Measurements from ENCODE around the gene CCDC154.
"Not testable (repeated sequence)": the region's sequence is repeated elsewhere in the genome, so short reads cannot be mapped to it uniquely, and the experiment has no call there.

CCDC154 gene

DNA sequence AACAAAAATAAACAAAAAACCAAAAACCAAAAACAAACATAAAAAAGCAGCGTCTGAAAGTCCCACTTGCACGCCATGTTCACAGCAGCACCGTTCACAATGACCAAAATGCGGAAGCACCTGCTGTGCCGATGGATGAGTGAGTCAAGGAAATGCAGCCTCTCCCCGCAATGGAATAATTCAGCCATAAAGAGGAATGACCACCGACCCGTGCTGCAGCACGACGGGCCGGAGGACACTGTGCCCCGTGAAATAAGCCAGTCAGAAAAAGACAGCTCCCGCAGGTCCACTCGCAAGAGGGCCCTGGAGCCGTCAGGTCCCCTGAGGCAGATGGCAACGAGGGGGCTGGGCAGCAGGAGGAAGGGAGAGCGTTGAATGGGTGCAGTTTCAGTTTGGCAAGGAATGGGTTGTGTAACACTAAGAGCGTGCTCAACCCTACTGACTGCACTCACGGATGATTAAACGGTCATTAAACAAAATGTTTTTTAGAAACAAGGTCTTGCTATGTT is 25.4 kb upstream of the CCDC154 start:
- Histone ChIP-seq H3K9me3 (ENCODE audit: control insufficient read depth, low read depth, low read length) (no peaks in the 10 kb centered on the region), H3K36me3 (ENCODE audit: control insufficient read depth, low read depth, low read length) (no peaks in the 10 kb centered on the region), H3K9ac (ENCODE audit: low read length) (no peak overlapping the region), H3K27me3 (ENCODE audit: control insufficient read depth, insufficient read depth, low read length) (peaks cover 4% of the 10 kb centered on the region), H3K4me1 (ENCODE audit: control insufficient read depth, low read depth, low read length) (peaks cover 7% of the 10 kb centered on the region), H3K27ac (ENCODE audit: low read length) (no peak overlapping the region), H3K4me3 (ENCODE audit: low read length) (no peak overlapping the region)

DNA sequence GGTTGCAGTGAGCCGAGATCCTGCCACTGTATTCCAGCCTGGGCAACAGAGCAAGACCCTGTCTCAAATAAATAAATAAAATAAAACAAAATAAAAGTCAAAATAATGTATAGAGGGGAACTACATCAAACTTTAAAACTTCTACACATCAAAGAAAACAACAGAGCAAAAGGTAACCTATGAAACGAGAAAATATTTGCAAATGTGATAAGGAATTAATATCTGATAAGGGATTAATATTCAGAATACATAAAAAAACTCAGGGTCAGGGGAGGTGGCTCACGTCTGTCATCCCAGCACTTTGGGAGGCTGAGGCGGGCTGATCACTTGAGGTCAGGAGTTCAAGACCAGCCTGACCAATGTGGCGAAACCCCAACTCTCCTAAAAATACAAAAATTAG is 24.8 kb upstream of the CCDC154 start:
- not testable (repeated sequence) for H3K9ac ChIP-seq (ENCODE audit: low read length); H3K9me3 ChIP-seq (ENCODE audit: control insufficient read depth, low read depth, low read length); H3K4me1 ChIP-seq (ENCODE audit: control insufficient read depth, low read depth, low read length); H3K4me3 ChIP-seq (ENCODE audit: low read length); H3K36me3 ChIP-seq (ENCODE audit: control insufficient read depth, low read depth, low read length); H3K27me3 ChIP-seq (ENCODE audit: control insufficient read depth, insufficient read depth, low read length); H3K27ac ChIP-seq (ENCODE audit: low read length)

DNA sequence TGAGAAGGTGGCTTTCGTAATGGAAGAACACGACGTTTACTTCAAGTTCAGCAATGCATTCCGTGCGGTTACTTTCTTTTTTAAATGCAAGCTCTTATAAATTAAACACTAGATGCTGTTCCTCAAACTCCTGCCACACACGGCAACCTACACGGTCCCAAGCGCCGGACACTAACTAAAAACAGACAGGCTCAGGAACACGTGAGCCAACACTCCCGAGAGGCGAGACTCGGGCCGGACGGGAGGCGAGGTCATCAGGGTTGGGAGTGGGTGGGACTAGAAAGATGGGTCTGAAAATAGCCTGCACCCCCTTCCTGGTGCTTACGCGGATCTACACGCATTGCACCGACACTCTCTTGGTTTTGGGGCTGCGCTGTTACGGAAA is 24.1 kb upstream of the CCDC154 start:
- Histone ChIP-seq H3K27ac (ENCODE audit: low read length) (no peak overlapping the region), H3K9me3 (ENCODE audit: control insufficient read depth, low read depth, low read length) (no peaks in the 10 kb centered on the region), H3K36me3 (ENCODE audit: control insufficient read depth, low read depth, low read length) (no peaks in the 10 kb centered on the region), H3K9ac (ENCODE audit: low read length) (no peak overlapping the region), H3K4me3 (ENCODE audit: low read length) (no peak overlapping the region), H3K27me3 (ENCODE audit: control insufficient read depth, insufficient read depth, low read length) (no peaks in the 10 kb centered on the region), H3K4me1 (ENCODE audit: control insufficient read depth, low read depth, low read length) (no peaks in the 10 kb centered on the region)

DNA sequence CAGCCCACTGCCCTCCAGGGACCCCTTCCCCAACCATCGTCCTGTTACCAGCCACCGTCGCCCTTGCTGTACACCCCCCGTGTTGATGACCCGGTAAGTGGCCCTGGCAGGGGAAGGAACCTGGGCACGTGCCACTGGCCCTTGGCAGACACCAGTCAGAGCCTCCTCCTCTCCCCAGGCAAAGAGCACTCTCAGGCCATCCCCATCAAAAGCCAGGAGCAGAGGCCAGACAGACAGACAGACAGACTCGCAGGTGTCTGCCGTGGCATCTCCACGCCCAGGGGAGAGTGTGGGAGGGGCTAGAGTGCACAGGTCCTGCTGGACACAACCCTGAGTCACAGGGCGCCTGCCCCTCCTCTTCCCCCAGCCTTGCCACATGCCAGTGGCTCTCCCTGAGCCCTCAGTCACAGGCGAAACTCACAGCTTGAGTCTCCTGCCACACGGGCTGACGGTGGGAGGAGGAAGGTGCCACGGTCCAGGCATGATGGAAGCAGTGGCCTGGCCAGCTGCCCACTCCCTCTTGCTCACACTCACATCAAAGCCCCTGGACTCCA is 22.7 kb upstream of the CCDC154 start:
- no peaks in the 10 kb centered on the region for H3K36me3 ChIP-seq (ENCODE audit: control insufficient read depth, low read depth, low read length)
- H3K27me3 ChIP-seq (ENCODE audit: control insufficient read depth, insufficient read depth, low read length), result no peaks in the 10 kb centered on the region
- no peak overlapping the region for H3K4me3 ChIP-seq (ENCODE audit: low read length)
- no peak overlapping the region for H3K27ac ChIP-seq (ENCODE audit: low read length)
- H3K9me3 ChIP-seq (ENCODE audit: control insufficient read depth, low read depth, low read length), result no peaks in the 10 kb centered on the region
- H3K9ac ChIP-seq (ENCODE audit: low read length), result no peak overlapping the region
- no peaks in the 10 kb centered on the region for H3K4me1 ChIP-seq (ENCODE audit: control insufficient read depth, low read depth, low read length)

DNA sequence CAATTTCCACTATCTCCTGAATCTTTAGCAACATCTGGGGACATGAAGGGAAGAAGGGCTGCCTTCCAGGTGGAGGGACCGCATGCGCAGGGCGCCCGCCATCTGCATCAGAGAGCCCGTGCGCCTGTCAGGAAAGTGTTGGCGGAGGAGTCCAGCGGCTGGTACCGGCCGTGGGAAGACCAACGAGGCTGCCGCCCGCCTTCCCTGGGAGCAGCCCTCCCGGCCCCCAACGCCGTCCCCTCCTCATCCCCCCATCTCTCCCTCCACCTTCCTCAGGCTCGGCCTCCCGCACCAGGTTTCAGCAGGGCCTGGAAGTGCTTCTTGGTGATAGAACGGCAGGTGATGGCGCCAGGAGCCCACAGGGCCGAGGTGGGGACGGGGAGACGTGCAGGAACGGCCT is 21.7 kb upstream of the CCDC154 start:
- Histone ChIP-seq H3K9me3 (ENCODE audit: control insufficient read depth, low read depth, low read length) (no peaks in the 10 kb centered on the region), H3K27ac (ENCODE audit: low read length) (no peak overlapping the region), H3K27me3 (ENCODE audit: control insufficient read depth, insufficient read depth, low read length) (no peaks in the 10 kb centered on the region), H3K9ac (ENCODE audit: low read length) (no peak overlapping the region), H3K4me1 (ENCODE audit: control insufficient read depth, low read depth, low read length) (no peaks in the 10 kb centered on the region), H3K4me3 (ENCODE audit: low read length) (no peak overlapping the region), H3K36me3 (ENCODE audit: control insufficient read depth, low read depth, low read length) (no peaks in the 10 kb centered on the region)

DNA sequence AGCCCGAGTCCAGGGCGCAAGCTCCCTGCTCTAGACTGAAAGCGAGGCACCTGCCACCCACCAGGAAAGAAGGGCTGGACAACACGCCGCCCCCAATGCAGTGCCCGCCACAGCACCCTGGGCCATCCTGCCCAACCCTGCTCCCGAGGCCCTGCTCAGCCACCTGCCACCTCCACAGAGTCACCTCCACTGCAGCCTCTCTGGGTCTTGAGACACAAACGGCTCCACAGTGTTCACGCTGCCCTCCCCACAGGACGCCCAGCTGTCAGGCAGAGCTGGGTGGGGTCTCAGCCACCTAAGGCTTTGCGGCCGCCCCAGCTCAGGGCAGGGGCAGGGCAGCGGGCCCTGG is 21.2 kb upstream of the CCDC154 start:
- H3K27me3 ChIP-seq (ENCODE audit: control insufficient read depth, insufficient read depth, low read length), result no peaks in the 10 kb centered on the region
- no peaks in the 10 kb centered on the region for H3K9me3 ChIP-seq (ENCODE audit: control insufficient read depth, low read depth, low read length)
- H3K9ac ChIP-seq (ENCODE audit: low read length), result no peak overlapping the region
- peaks cover 5% of the 10 kb centered on the region for H3K36me3 ChIP-seq (ENCODE audit: control insufficient read depth, low read depth, low read length)
- no peak overlapping the region for H3K4me3 ChIP-seq (ENCODE audit: low read length)
- H3K4me1 ChIP-seq (ENCODE audit: control insufficient read depth, low read depth, low read length), result no peaks in the 10 kb centered on the region
- H3K27ac ChIP-seq (ENCODE audit: low read length), result no peak overlapping the region

DNA sequence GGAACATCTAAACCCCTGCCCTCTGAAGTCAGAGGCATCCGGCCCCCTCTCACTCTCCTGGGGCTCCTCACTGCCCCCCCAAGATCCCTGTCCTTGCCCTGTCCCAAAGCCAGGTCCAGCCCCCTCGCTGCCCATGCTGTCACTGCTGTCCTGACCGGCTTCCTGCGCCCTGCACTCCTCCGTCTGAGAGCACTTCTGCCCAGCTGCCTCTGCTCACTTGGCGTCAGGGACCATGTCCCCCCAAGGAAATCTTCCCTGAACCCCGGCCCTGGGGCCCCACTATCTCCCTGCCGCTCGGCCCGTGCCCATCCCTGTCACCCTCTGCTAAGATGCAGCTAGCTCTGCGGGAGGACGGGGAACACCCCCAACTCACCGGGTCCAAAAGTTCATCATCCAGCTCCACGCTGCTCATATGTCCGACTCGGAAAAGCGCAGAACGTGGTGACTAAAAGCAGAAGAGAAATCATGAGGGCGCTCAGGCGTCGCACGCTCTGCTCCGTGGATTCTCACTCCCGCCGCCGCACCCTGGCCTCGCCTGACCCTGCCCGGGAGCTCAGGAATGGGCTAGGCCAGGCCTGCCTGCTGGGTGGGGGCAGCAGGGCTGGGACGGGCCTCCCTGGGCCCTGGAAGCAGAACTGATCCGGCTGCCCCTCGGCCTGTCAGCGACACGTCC is 20.7 kb upstream of the CCDC154 start:
- Histone ChIP-seq H3K36me3 (ENCODE audit: control insufficient read depth, low read depth, low read length) (peaks cover 10% of the 10 kb centered on the region), H3K9me3 (ENCODE audit: control insufficient read depth, low read depth, low read length) (no peaks in the 10 kb centered on the region), H3K4me1 (ENCODE audit: control insufficient read depth, low read depth, low read length) (no peaks in the 10 kb centered on the region), H3K4me3 (ENCODE audit: low read length) (no peak overlapping the region), H3K27ac (ENCODE audit: low read length) (no peak overlapping the region), H3K9ac (ENCODE audit: low read length) (no peak overlapping the region), H3K27me3 (ENCODE audit: control insufficient read depth, insufficient read depth, low read length) (no peaks in the 10 kb centered on the region)

DNA sequence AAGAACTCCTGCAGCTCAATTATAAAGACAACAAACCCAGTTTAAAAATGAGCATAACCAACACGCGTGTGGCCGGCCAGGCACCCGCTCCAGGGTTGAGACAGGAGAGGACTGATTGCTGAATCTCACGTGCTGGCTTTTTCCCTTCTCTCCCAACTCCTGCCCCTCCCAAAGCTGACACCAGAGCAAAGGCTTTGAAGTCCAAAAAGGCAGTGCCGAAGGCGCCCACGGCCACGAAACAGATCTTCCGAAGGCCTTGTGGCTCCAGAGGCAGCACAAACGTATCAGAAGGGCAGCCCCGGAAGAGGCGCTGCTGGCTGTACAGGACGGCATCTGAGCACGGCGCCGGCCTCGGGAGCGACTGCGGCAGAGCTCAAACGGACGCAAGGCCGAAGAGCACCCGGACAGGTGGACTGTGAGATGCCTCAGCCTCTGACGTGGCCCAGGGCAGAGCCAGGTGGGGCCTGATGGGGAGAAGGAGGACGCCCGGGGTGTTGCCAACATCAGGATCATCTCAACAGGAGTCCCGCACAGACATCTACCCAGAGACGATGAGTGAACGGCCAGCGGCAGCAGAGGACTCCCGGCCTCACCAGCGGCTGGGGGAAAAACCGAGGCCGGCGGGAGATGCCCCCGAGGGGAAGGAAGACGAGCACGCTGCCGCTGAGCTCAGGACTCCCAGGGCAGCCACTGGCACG is 20.0 kb upstream of the CCDC154 start:
- no peaks in the 10 kb centered on the region for H3K27me3 ChIP-seq (ENCODE audit: control insufficient read depth, insufficient read depth, low read length)
- no peak overlapping the region for H3K4me3 ChIP-seq (ENCODE audit: low read length)
- no peaks in the 10 kb centered on the region for H3K9me3 ChIP-seq (ENCODE audit: control insufficient read depth, low read depth, low read length)
- peaks cover 11% of the 10 kb centered on the region for H3K36me3 ChIP-seq (ENCODE audit: control insufficient read depth, low read depth, low read length)
- no peak overlapping the region for H3K9ac ChIP-seq (ENCODE audit: low read length)
- no peaks in the 10 kb centered on the region for H3K4me1 ChIP-seq (ENCODE audit: control insufficient read depth, low read depth, low read length)
- no peak overlapping the region for H3K27ac ChIP-seq (ENCODE audit: low read length)

DNA sequence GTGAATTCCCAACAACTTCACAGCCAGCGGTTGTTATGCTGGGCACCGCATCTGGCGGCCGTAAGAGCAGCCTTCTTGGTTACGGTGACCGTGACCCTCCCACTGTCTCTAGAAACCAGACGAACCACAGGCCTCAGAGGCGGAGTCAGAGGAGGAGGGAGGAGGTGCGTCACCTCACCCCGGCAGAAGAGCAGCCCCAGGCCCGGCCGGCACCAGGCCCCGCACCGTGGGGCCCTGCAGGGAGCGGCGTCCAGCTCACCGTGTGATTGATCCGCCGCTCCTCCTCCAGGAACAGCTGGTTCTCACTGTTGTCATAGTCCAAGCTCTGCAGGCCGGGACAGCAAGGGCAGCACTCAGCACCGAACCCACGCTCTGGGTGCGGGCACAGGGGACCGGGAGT is 16.8 kb upstream of the CCDC154 start:
- no peak overlapping the region for H3K4me3 ChIP-seq (ENCODE audit: low read length)
- no peaks in the 10 kb centered on the region for H3K4me1 ChIP-seq (ENCODE audit: control insufficient read depth, low read depth, low read length)
- H3K27me3 ChIP-seq (ENCODE audit: control insufficient read depth, insufficient read depth, low read length), result no peaks in the 10 kb centered on the region
- H3K9ac ChIP-seq (ENCODE audit: low read length), result no peak overlapping the region
- H3K9me3 ChIP-seq (ENCODE audit: control insufficient read depth, low read depth, low read length), result no peaks in the 10 kb centered on the region
- H3K36me3 ChIP-seq (ENCODE audit: control insufficient read depth, low read depth, low read length), result peaks cover 11% of the 10 kb centered on the region
- H3K27ac ChIP-seq (ENCODE audit: low read length), result no peak overlapping the region

DNA sequence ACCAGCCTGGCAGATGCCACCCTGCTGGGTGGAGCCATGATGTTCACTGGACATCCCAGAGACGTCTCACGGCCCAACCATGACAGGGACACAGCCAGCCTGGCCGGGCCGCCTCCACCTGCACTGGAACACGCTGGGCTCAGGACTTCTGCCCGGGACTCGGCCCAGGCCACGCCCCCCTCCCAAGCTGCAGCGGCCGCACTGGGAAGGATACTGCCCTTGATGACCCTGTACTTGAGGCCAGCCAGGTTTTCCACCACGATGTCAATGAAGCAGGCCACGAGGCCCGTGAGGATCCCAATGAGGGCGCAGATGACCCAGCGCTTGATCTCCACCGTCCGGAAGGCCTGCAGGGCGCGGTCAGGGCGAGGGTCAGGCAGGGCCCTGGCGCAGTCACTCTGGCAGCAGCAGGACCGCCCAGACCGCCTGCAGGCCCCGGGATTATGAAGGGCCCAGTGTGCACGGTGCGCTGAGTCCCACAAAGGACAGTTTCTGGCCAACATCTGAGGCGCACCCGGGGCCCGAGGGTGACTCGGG is 16.3 kb upstream of the CCDC154 start:
- H3K27ac ChIP-seq (ENCODE audit: low read length), result no peak overlapping the region
- no peak overlapping the region for H3K9ac ChIP-seq (ENCODE audit: low read length)
- no peak overlapping the region for H3K4me3 ChIP-seq (ENCODE audit: low read length)
- no peaks in the 10 kb centered on the region for H3K9me3 ChIP-seq (ENCODE audit: control insufficient read depth, low read depth, low read length)
- peaks cover 13% of the 10 kb centered on the region for H3K36me3 ChIP-seq (ENCODE audit: control insufficient read depth, low read depth, low read length)
- no peaks in the 10 kb centered on the region for H3K4me1 ChIP-seq (ENCODE audit: control insufficient read depth, low read depth, low read length)
- no peaks in the 10 kb centered on the region for H3K27me3 ChIP-seq (ENCODE audit: control insufficient read depth, insufficient read depth, low read length)

DNA sequence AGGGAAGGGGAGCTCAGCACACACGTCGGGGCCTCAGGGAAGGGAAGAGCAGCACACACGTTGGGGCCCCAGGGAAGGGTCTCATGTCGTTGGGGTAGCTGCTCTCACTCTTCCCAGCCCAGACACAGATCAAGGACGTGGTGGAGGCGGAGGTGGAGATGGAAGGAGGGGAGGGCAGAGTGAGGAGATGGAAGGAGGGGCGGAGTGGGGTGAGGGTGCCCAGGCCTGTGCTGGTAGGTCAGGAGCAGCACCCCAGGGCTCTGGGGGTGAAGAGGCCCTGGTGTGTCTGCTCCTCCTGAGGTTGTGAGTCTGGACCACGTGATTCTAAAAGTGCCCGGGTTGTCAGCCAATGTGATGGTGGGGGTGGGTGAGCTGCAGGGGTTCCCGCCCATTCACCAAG is 15.6 kb upstream of the CCDC154 start:
- Histone ChIP-seq H3K27ac (ENCODE audit: low read length) (no peak overlapping the region), H3K4me3 (ENCODE audit: low read length) (no peak overlapping the region), H3K9me3 (ENCODE audit: control insufficient read depth, low read depth, low read length) (no peaks in the 10 kb centered on the region), H3K36me3 (ENCODE audit: control insufficient read depth, low read depth, low read length) (peaks cover 16% of the 10 kb centered on the region), H3K27me3 (ENCODE audit: control insufficient read depth, insufficient read depth, low read length) (no peaks in the 10 kb centered on the region), H3K4me1 (ENCODE audit: control insufficient read depth, low read depth, low read length) (no peaks in the 10 kb centered on the region), H3K9ac (ENCODE audit: low read length) (no peak overlapping the region)

DNA sequence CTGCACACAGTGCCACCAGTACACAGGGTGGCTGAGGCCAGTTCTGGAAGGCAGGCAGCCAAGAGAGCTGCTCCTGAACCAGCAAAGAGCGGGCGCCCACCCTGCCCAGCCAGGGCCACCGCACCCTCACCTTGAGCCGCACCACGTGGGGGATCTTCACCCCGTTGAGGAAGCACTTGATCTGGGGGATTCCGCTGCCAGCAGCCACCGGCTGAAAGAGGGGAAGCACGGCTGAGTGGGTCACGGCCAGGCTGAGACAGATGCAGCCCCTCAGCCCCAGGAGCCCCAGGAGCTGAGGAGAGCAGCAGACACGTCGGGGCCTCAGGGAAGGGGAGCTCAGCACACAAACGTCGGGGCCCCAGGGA is 14.6 kb upstream of the CCDC154 start:
- Histone ChIP-seq H3K27ac (ENCODE audit: low read length) (no peak overlapping the region), H3K4me3 (ENCODE audit: low read length) (no peak overlapping the region), H3K9me3 (ENCODE audit: control insufficient read depth, low read depth, low read length) (no peaks in the 10 kb centered on the region), H3K9ac (ENCODE audit: low read length) (no peak overlapping the region), H3K4me1 (ENCODE audit: control insufficient read depth, low read depth, low read length) (no peaks in the 10 kb centered on the region), H3K36me3 (ENCODE audit: control insufficient read depth, low read depth, low read length) (peaks cover 23% of the 10 kb centered on the region), H3K27me3 (ENCODE audit: control insufficient read depth, insufficient read depth, low read length) (no peaks in the 10 kb centered on the region)
